HG02588 (cell line): ENCODE data around the gene IGFBP5.

Experiments used
- ATAC-seq: cut with Tn5 transposase; IDR thresholded peaks from one replicate; pipeline ENCODE4 v1.9.1; 2021; ENCODE audit warnings: mild to moderate bottlenecking, moderate library complexity; ENCODE audit not compliant: unreplicated experiment

IGFBP5 gene

DNA sequence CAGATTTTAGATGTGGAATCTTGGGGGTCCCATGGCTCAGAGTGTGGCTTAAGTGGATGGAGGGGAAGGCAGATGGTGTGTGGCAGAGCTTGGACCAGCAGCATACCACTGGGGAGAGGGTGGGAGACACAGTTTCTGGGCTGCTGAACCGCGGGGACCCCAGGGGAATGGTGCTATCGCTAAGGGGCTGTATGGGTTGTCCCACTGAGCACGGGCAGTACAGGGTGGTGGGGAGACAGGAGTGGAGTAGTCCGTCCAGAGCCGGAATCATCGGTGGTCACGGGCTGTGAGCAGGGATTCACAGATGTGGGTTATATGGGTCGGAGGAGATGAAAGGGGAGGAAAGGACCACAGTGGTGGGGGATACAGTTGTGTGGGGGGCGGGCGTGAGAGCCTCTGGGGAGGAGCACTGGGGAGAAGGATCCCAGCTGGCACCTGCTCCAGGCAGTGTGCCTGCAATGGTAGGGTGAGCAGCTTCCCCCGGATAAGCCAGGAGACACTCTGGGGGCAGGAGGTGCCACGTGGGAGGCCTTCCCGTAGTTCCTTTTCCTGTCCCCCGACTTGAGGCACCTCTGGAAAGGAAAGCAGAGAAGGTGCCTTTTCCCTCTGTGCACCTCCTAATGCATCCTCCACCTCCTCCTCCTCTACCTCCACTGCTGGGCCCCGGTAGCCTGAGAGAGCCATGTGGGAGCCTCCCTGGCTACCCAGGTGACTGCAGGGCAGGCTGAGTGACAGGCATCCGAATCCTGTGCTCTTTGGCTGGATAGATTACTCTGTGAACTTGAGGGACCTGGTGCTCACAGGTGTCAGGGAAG is 24.9 kb downstream of the IGFBP5 start:
- ATAC-seq, result no peak

DNA sequence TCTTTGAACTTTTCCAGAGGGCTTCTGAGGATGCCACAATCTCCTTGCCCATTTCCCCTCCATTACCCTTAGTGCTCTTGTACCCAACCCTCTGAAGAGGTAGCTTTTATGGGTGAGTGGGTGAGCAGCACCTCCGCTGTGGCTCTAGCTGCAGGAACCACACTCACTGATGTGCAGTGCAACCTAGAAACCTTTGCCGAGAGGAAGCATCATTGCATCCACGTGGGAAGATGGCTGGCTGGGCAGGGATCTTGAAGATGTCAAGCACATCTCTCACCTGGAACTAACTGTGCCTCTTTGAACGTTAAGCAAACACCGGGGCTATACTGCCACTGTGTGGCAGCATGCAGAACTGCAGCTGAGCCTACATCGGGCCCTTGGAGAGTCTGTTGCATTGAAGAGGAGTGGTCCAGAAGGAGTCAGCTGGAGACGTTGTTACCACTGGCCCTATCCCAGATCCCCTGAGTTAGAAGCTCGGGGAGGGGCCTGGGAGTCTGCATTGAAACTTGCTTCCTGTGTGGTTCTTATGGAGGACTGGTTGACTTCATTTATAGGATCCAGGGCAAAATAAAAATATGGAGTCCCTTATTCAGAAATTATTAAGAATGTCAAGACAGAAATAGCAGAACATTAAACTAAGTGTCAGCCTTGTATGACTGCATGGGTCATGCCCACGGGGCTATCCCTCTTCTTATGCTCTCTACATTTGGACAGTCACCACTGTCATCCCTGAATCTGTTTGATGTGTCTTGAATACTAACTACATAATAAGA is 28.7 kb downstream of the IGFBP5 start:
- peak; percentile 77 for ATAC-seq

DNA sequence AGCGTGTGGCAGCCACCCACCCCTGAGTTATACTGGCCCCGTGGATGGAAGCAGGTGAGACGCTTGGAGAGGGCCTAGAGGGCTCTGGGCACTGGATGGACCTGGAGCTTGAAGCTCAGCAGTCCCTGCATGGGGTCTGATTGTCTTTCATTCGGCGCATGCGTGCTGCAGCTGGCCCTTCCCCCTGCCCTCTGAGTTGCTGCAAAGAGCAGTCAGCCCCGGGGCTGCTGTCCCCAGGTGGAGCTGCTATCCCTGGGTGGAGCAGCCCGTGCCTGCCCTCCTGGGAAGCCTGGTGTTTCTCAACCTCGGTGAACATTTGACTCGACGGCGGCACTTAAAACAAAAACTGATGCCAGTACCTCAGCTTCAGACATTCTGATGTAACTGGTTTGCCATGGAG is 29.6 kb downstream of the IGFBP5 start:
- ATAC-seq, result no peak

DNA sequence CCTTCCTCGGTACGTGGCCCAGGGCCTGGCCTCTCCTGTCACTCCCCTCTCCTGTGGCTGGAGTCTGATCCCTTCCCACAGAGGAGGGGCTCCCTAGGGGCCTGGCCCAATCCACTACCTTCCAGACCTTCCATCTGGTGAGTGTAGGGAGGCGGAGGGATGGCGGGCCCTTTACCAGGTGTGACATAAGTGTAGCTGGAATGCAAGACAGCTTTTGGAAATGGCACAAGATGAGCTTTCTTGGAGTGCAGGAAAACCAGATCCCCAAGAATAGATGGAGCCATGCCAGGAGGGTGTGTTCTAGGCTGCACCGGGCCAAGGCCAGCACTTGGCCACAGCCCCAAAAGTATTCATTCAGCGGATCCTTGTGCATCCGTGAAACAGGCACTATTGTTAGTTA is 30.1 kb downstream of the IGFBP5 start:
- ATAC-seq, result no peak

DNA sequence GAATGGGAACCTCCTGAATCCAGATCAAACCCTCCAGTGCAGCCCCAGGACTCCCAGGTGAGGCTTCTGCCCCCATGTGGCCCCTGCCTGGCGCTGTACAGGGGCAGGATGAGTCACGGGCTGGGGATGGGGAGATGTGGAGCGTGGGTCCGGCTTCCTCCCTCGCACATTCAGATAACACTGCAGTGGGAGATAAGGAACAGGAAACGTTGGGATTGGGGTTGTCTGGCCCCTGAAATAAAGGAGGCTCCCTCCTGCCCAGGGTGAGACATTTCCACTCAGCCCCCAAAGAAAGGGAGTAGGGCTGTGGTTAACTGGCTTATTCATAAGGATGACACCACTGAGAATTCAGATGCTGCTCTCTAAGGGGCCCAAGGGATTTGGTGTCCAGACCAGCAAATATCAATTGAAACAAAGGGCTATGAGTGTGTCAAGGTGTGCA is 30.7 kb downstream of the IGFBP5 start:
- ATAC-seq, result no peak

DNA sequence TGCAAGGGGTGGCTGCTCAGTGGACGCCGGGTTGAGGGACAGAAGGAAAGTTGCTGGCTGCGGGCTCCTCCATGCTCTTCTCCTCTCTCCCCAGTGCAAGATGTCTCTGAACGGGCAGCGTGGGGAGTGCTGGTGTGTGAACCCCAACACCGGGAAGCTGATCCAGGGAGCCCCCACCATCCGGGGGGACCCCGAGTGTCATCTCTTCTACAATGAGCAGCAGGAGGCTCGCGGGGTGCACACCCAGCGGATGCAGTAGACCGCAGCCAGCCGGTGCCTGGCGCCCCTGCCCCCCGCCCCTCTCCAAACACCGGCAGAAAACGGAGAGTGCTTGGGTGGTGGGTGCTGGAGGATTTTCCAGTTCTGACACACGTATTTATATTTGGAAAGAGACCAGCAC is 31.5 kb downstream of the IGFBP5 start:
- ATAC-seq, result no peak

DNA sequence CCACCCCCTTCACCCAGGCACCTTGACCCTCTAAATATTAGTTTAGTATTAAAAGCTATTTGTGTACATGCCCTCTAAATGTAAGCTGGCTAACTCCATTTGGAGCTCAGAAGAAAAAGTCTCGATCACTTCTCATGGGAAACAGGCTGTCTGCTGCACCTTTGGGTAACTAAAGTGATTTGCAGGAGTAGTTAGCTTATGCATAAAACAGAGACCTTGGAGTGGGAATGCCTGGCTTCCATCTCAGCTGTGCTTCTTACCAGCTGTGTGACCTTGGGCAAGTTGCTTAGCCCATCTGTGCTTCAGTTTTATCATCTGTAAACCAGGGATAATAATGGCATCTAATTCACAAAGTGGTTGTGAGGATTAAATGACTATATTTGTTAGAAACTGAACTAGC is 32.2 kb downstream of the IGFBP5 start:
- ATAC-seq, result no peak

DNA sequence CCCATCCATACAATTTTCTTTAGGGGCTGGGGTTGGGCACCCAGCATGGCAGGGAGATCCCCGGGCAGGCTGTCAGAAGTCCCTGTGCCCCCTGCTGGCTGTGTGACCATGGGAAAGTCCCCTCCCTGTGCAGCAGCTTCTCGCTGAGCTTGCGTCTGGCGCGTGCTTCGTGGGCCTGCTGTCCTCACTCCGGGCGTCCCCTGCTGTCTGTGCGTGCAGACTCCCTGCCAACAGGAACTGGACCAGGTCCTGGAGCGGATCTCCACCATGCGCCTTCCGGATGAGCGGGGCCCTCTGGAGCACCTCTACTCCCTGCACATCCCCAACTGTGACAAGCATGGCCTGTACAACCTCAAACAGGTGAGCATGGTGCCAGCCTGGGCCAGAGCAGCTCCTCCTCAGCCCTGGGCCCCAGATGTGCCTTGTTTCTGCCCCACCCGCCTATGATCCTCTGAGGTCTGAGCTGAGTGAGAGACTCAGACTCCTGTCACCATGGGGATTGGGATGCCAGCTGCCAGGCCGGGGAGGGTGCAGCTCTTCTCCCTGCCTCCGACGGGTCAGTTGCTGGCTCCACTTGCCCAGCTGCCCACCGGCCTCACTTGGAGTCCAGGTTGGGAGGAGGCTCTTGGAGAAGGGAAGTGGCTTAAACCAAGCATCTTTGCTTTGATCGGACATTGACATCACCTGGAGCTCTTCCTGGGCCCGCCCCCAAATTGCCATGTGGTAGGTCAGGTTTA is 33.5 kb downstream of the IGFBP5 start:
- ATAC-seq, result no peak

DNA sequence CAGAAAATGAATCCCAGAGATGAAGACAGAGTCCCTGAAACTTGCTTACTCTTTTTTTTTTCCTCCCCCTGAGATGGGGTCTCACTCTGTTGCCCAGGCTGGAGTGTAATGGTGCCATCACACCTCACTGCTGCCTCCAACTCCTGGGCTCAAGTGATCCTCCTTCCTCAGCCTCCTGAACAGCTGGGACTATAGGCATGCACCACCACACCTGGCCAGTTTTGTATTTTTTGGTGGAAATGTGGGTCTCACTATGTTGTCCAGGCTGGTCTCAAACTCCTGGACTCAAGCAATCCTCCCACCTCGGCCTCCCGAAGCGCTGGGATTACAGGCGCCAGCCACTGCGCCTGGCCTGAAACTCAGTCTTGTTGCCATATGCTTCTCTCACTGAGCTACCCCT is 34.3 kb downstream of the IGFBP5 start:
- ATAC-seq, result no peak

DNA sequence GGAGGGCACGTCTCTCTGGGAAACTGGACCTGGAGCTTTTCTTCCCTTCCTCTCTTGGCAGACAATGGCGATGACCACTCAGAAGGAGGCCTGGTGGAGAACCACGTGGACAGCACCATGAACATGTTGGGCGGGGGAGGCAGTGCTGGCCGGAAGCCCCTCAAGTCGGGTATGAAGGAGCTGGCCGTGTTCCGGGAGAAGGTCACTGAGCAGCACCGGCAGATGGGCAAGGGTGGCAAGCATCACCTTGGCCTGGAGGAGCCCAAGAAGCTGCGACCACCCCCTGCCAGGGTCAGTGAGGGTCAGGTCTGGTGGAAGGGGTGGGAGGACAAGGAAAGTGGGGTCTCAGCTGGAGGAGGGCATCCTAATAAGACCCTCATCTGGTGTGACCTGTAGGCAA is 34.9 kb downstream of the IGFBP5 start:
- ATAC-seq, result no peak

DNA sequence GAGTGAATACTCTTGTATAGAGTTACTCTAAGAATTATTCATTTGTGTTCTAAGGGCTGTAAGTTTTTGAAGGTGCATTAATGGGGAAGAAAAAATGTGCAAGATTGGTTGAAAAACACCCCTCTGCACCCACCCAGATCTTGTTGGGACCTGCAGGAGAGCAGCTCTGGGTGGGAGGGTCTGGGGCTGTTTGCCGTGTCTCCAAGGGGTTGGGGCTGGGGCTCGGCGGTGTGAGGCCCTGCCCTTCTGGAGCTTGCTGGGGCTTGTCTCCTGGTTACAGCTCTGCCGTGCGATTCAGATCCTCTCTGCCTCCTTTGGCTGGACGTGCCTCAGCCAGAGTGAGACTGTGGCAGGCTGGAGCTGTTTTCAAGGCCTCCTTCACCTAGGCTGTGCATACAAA is 36.1 kb downstream of the IGFBP5 start:
- ATAC-seq, result no peak

DNA sequence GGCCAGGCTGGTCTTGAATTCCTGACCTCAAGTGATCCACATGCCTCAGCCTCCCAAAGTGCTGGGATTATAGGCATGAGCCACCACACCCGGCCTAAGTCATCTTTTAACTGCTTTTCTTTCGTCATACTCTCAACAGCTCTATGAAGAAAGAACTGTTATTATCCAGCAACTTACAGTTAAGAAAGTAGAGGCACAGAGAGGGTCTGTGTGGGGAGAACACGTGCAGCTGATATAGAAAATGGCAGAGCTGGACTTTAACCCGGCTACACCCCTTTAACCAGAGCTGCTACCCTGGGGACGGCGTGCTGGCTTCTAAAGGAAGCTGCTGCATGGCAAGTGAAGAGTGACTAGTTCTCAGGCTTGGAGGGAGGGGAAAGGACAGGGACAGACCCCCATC is 36.6 kb downstream of the IGFBP5 start:
- ATAC-seq, result no peak

DNA sequence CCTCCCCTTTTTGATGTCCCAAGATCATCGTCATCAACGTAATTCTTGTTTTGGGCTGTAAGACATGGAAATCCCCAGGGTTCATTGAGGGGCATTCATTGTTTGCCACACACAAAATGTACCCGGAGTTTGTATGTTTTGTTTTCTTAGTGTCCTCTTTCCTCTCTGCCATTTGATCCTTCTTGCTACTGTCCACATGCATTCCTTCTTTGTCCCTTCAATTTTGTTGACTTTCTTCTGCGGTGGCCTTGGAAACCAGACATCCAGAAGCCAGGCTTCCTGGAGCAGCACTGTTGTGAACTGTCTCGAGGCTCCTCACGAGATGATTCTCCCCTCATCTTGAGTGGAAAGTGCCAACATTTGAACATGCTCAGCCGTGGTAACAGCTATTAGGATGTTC is 37.4 kb downstream of the IGFBP5 start:
- ATAC-seq, result no peak

DNA sequence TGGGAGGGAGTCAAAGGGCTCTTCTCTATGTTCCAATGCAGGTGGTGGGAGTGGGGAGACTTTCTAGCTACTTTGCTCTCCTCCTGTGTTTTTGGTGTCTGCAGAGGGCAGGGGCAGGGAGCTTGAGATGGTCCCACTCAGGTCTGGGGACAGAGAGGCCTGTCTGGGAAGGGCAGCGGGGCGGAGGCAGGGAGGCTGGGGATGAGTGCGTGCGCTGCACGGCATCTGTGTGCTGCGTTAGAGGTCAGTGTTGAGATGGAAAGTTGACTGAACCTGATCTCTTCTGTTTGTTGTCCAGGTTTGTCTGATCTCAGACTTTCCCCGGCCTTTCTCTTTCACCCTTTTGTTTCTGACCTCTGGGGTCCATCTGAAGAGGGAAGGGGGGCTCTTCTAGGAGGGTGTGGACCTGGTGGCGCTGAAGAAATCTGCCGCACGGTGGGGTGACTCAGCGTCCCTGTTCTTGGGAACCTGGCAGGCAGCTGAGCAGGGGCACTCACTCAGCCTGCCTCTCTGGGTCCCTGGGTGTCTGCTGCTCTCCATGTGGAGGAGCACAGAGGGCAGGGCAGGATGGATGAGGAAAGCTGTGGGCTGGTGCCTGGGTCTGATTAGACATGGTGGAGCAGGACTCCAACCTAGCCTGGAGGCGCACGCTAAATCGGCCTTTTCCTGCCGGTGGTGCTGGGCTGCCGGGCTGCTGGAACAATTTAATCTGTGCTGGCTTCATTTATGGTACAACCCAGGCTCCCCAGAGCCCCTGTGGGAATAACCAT is 38.1 kb downstream of the IGFBP5 start:
- ATAC-seq, result no peak

DNA sequence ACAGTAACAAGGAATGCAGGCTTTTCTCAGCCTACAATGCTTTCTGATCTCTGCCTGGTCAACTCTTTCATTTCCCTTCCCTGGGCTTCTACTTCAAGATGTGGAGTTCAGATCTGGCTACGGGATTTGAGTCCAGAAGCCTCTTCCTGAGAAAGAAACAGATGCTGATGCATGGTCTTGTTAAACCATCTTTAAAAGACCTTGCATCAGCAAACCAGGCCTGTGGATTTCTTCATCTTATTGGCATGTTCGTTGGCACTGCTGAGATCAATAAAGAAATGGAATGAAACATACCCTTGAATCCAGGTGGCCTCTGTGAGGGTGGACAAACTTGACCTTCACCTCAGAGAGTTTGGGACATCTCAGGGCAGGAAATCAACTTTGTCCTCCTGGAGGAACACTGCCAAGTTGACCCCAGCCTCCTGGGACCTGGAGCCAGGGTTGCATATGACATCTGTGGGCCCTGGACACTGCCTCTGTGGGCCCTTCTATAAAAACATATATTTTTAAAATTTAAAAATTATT is 40.8 kb downstream of the IGFBP5 start:
- no peak for ATAC-seq

DNA sequence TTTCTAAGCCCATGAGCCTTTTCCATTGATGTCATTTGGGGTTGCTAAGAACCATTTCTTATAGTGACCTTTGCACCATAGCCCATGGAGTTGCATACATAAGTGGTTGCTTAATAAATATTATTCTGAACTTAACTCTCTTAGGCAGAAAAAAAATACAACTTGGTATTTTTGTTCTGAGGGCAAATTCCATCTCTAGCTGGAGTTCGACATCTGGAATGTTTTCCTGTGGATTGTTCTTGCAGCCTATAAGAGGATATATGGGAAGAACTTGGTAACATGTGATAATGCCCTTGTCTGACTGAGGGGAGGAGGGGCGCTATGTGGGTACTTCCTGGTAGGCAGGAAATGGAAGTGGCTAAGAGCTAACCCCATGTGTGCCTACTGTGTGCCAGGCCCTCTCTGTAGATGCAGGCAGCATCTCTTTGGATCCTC is 41.4 kb downstream of the IGFBP5 start:
- no peak for ATAC-seq

DNA sequence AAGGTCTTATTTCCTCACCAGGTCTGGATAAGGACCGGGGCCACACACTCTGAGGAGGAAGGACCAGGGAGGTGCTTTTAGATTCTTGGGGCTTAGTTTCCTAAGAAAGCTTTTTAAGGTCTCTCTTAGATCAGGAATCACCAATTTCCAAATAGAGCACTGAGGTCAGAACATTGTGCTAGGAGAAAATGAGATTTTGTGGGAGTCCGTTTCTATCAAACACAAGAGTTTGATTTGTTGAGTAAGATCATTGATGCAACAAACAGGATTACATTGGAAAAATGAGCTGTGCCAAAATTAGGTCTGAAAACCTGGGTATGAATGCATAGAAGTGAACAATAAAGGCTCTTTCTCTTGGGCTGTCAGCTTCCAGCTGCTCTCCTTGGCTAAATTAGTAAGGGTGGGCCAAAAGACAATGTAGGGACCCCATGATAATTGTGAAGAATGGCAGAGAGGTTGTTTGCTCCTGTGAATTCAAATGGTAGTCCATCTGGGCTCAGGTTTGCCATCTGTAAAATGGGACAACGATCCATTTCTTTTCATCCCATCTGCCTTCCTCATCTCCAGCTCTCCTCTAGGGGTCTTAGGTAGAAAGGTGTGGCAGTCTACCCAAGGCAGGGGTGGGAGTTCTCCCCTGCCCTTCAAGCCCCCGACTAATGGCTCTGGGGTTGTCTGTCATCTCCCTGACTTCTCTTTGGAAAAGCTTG is 42.1 kb downstream of the IGFBP5 start:
- no peak for ATAC-seq

DNA sequence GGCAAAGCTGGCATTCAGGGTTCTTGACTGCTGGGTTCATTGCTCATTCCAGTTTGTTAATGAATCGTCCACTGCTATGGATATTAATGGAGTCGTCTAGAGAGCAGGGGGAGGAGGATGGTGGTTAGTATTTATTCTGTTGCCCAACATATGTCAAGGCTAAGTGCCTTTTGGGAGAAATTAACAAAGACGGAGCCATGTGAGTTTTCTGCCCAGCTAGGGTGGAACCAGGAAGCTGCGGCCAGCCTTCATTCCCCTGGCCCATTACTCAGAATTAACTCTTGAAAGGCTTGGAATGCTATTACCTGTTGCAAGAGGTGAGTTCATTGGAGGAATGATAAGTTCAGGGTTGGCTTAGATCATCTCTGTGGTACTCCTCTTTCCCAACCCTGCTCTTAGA is 42.8 kb downstream of the IGFBP5 start:
- no peak for ATAC-seq

DNA sequence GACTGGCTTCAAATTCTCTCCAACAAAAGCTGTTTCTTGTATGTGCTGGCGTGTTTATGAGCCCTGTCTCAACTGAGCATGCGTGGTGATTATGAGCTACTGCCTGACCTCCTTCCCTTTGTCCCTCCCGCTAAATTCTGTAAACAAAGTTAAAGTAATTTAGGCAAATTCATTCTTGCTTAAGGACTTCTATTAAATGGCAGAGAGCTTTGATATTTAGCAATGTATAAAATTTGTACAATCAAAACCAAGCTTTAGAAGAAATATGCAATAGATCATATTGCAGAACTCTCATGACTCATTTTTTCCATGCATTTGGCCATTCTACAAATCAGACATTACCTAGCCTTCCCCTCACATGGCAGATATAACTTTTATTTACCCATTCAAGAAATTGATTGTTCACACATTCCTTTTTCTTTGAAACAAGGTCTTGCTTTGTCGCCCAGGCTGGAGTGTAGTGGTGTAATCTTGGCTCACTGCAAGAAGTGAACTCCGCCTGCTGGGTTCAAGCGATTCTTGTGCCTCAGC is 43.9 kb downstream of the IGFBP5 start:
- no peak for ATAC-seq
